ENCODE data around the gene GATC. TPM values are rescaled to one million over a fixed set of nuclear protein-coding genes. Genes with fewer than 3 reads are reported as not detected.
A peak's percentile ranks its signal among the peaks of the same experiment; 100 is the strongest.

The GATC gene
- total and polyA plus RNA-seq, 3 donors from 2014 or later: 10.8 to 20.9 (median 17.5) TPM

- no peak for DNase-seq
- Histone ChIP-seq H3K36me3 (ENCODE audit: low read depth, missing control alignments) (no peaks in the 10 kb centered on the region), H3K4me3 (no peak overlapping the region), H3K9me3 (no peaks in the 10 kb centered on the region), H3K27ac (no peak overlapping the region), H3K27me3 (no peaks in the 10 kb centered on the region), H3K4me1 (peaks cover 22% of the 10 kb centered on the region)
- intact Hi-C loops (cut with DNase I; ENCODE audit: low total_unique reads): no loop called here
- TF ChIP-seq POLR2A (IDR thresholded peaks at IDR 0.05): no peak
- TF ChIP-seq CTCF (IDR thresholded peaks at IDR 0.05): no peak
Measured at GRCh38 chr12:120472521-120472920, 26.3 kb downstream of the GATC start.

GRCh38 chr12:120473807-120474615, 27.8 kb downstream of the GATC start:
- Histone ChIP-seq H3K27me3 (no peaks in the 10 kb centered on the region), H3K4me3 (no peak overlapping the region), H3K9me3 (no peaks in the 10 kb centered on the region), H3K36me3 (ENCODE audit: low read depth, missing control alignments) (no peaks in the 10 kb centered on the region), H3K4me1 (peaks cover 21% of the 10 kb centered on the region), H3K27ac (no peak overlapping the region)
- TF ChIP-seq POLR2A (IDR thresholded peaks at IDR 0.05) (no peak), CTCF (IDR thresholded peaks at IDR 0.05) (no peak)
- no peak for DNase-seq
- intact Hi-C loops (cut with DNase I; ENCODE audit: low total_unique reads): no loop called here
- WGBS, 2 donors: 74% methylated on average over 6 of the region's 6 CpGs

- WGBS, 2 donors: 37 to 44% methylated on average over 2 of the region's 2 CpGs
- peak; percentile 52 for DNase-seq
- intact Hi-C loops (cut with DNase I; ENCODE audit: low total_unique reads): no loop called here
- H3K4me1 ChIP-seq: peaks cover 21% of the 10 kb centered on the region
- no peaks in the 10 kb centered on the region for H3K36me3 ChIP-seq (ENCODE audit: low read depth, missing control alignments)
- H3K27ac ChIP-seq: no peak overlapping the region
- H3K9me3 ChIP-seq: no peaks in the 10 kb centered on the region
- TF ChIP-seq CTCF (IDR thresholded peaks at IDR 0.05) (no peak), POLR2A (IDR thresholded peaks at IDR 0.05) (no peak)
- H3K4me3 ChIP-seq: no peak overlapping the region
- no peaks in the 10 kb centered on the region for H3K27me3 ChIP-seq
Measured at GRCh38 chr12:120474616-120474960, 28.3 kb downstream of the GATC start.

GRCh38 chr12:120475643-120476042, 29.4 kb downstream of the GATC start:
- peaks cover 14% of the 10 kb centered on the region for H3K4me1 ChIP-seq
- no peaks in the 10 kb centered on the region for H3K36me3 ChIP-seq (ENCODE audit: low read depth, missing control alignments)
- 56 to 70% methylated on average over 1 of the region's 1 CpG for WGBS, 2 donors
- no peaks in the 10 kb centered on the region for H3K9me3 ChIP-seq
- H3K27me3 ChIP-seq: no peaks in the 10 kb centered on the region
- intact Hi-C loops (cut with DNase I; ENCODE audit: low total_unique reads): no loop called here
- no peak overlapping the region for H3K27ac ChIP-seq
- no peak overlapping the region for H3K4me3 ChIP-seq
- TF ChIP-seq CTCF (IDR thresholded peaks at IDR 0.05) (no peak), POLR2A (IDR thresholded peaks at IDR 0.05) (no peak)
- DNase-seq: no peak

- Histone ChIP-seq H3K9me3 (no peaks in the 10 kb centered on the region), H3K36me3 (ENCODE audit: low read depth, missing control alignments) (no peaks in the 10 kb centered on the region), H3K27ac (no peak overlapping the region), H3K27me3 (no peaks in the 10 kb centered on the region), H3K4me1 (peaks cover 14% of the 10 kb centered on the region), H3K4me3 (no peak overlapping the region)
- 62 to 78% methylated on average over 1 of the region's 1 CpG for WGBS, 2 donors
- intact Hi-C loops (cut with DNase I; ENCODE audit: low total_unique reads): no loop called here
- TF ChIP-seq POLR2A (IDR thresholded peaks at IDR 0.05) (no peak), CTCF (IDR thresholded peaks at IDR 0.05) (no peak)
- no peak for DNase-seq
Measured at GRCh38 chr12:120479458-120479857, 33.2 kb downstream of the GATC start.
